Caco-2 (cell line): ENCODE results near the gene DGKB. TPM values are rescaled to one million over a fixed set of nuclear protein-coding genes. Genes with fewer than 3 reads are reported as not detected.

Experiments
- BruUV-seq: library from RNA; stranded (reverse); fragments of 400-500 nt; replicated peaks from 2 replicates; lab custom pipeline; 2021; lab: Mats Ljungman, UMichigan
- CTCF ChIA-PET: fragments of 300-600 bp; sonication (Branson Sonifier 250); formaldehyde crosslinking; loops from one replicate; lab custom pipeline; 2022; ENCODE audit warnings: antibody characterized with exemption; lab: Charles Lee
- POLR2A ChIA-PET: fragments of 300-600 bp; sonication (Branson Sonifier 250); formaldehyde crosslinking; loops from one replicate; lab custom pipeline; 2022; ENCODE audit warnings: antibody characterized with exemption; lab: Charles Lee
- DNase-seq, 2 experiments: peaks; one replicate each; pipeline versions ENCODE4 v3.0.0 to v3.0.0-alpha.2; 2020 to 2022
- H3K27me3 ChIP-seq: replicated peaks from 2 replicates; pipeline ENCODE4 v1.6.0; 2011; ENCODE audit warnings: low read length; ENCODE audit not compliant: control insufficient read depth, insufficient read depth
- H3K36me3 ChIP-seq: 2 replicates; pipeline ENCODE4 v1.5.1; 2011; ENCODE audit warnings: low read length; ENCODE audit not compliant: control insufficient read depth, insufficient read depth
- H3K4me1 ChIP-seq: fragments of 250-450 bp; sonication (Bioruptor Pico); 2 replicates; pipeline ENCODE4 v1.5.1; 2020; ENCODE audit warnings: mild to moderate bottlenecking
- H3K4me3 ChIP-seq: 2 replicates; pipeline ENCODE4 v1.5.1; 2011; ENCODE audit warnings: low read depth, mild to moderate bottlenecking, control low read depth, low read length
- H3K9me3 ChIP-seq: fragments of 250-450 bp; sonication (Bioruptor Pico); 2 replicates; pipeline ENCODE4 v1.5.1; 2020; ENCODE audit warnings: mild to moderate bottlenecking, moderate library complexity
- H3K27ac Mint-ChIP-seq: one replicate; pipeline ENCODE4 v1.8.0; 2022; ENCODE audit warnings: mixed read lengths; ENCODE audit not compliant: unreplicated experiment
- H3K27me3 Mint-ChIP-seq: one replicate; pipeline ENCODE4 v1.8.0; 2022; ENCODE audit warnings: mixed read lengths; ENCODE audit not compliant: insufficient read depth, unreplicated experiment
- H3K36me3 Mint-ChIP-seq: one replicate; pipeline ENCODE4 v1.8.0; 2022; ENCODE audit warnings: mild to moderate bottlenecking, mixed read lengths; ENCODE audit not compliant: insufficient read depth, unreplicated experiment
- H3K4me1 Mint-ChIP-seq: one replicate; pipeline ENCODE4 v1.8.0; 2022; ENCODE audit warnings: low read depth, mixed read lengths; ENCODE audit not compliant: unreplicated experiment
- H3K4me3 Mint-ChIP-seq: one replicate; pipeline ENCODE4 v1.8.0; 2022; ENCODE audit warnings: mild to moderate bottlenecking, moderate library complexity, mixed read lengths; ENCODE audit not compliant: unreplicated experiment
- H3K9me3 Mint-ChIP-seq: one replicate; pipeline ENCODE4 v1.8.0; 2022; ENCODE audit warnings: mixed read lengths; ENCODE audit not compliant: unreplicated experiment
- CTCF ChIP-seq, 2 experiments: fragments of 200-600 bp in 1 of 2; IDR thresholded peaks; 1 replicate in 1 of 2; 2 replicates in 1 of 2; pipeline versions ENCODE4 v1.5.1 to v1.8.0; 2011 to 2022; ENCODE audit warnings: antibody characterized with exemption in 1 of 2, control low read depth in 1 of 2, inconsistent platforms in 1 of 2, low read depth in 1 of 2, low read length in 1 of 2, mild to moderate bottlenecking in 1 of 2, moderate library complexity in 1 of 2; ENCODE audit not compliant: insufficient read depth in 1 of 2, severe bottlenecking in 1 of 2, unreplicated experiment in 1 of 2
- intact Hi-C: fragments of 100-400 bp; cut with micrococcal nuclease; formaldehyde crosslinking; loops from one replicate; pipeline ENCODE4 v1.10.0; 2022; ENCODE audit not compliant: unreplicated experiment
- total RNA-seq: library from RNA; stranded (reverse); gene quantifications from 2 replicates; pipeline ENCODE4 v1.2.3, GENCODE V29; 2022

The DGKB gene
- total RNA-seq, 1 experiment from 2014 or later = 0.39 TPM

GRCh38 chr7:14842523-14842922 lies 60.0 kb downstream of the DGKB start:
- DNase-seq = no peak
- Mint-ChIP-seq H3K4me1 (no peaks in the 10 kb centered on the region), H3K27ac (no peak overlapping the region), H3K4me3 (no peak overlapping the region), H3K9me3 (no peaks in the 10 kb centered on the region), H3K27me3 (peaks cover 3% of the 10 kb centered on the region), H3K36me3 (no peaks in the 10 kb centered on the region)
- no peak for TF ChIP-seq CTCF (IDR thresholded peaks at IDR 0.05; ENCODE audit: insufficient read depth in 1 of 2, low read depth in 1 of 2, low read length in 1 of 2, severe bottlenecking in 1 of 2, unreplicated experiment in 1 of 2)
- intact Hi-C loops = no loop called here
- Histone ChIP-seq H3K4me3 (no peak overlapping the region), H3K4me1 (no peaks in the 10 kb centered on the region), H3K36me3 (no peaks in the 10 kb centered on the region), H3K9me3 (no peaks in the 10 kb centered on the region), H3K27me3 (no peaks in the 10 kb centered on the region)
- CTCF ChIA-PET = interaction anchor here (0.5 kb wide), 1 partner anchor 165 kb away, joined by 3 read pairs; no protein-coding TSS in a partner anchor
- POLR2A ChIA-PET = no interaction called here
- no TSS peak for BruUV-seq

GRCh38 chr7:14841869-14842268 lies 60.7 kb downstream of the DGKB start:
- DNase-seq = no peak
- Histone ChIP-seq H3K36me3 (no peaks in the 10 kb centered on the region), H3K4me1 (no peaks in the 10 kb centered on the region), H3K9me3 (no peaks in the 10 kb centered on the region), H3K27me3 (no peaks in the 10 kb centered on the region), H3K4me3 (no peak overlapping the region)
- no peak for TF ChIP-seq CTCF (IDR thresholded peaks at IDR 0.05; ENCODE audit: insufficient read depth in 1 of 2, low read depth in 1 of 2, low read length in 1 of 2, severe bottlenecking in 1 of 2, unreplicated experiment in 1 of 2)
- H3K4me3 Mint-ChIP-seq = no peak overlapping the region
- H3K4me1 Mint-ChIP-seq = no peaks in the 10 kb centered on the region
- H3K27me3 Mint-ChIP-seq = peaks cover 3% of the 10 kb centered on the region
- no peak overlapping the region for H3K27ac Mint-ChIP-seq
- POLR2A ChIA-PET = no interaction called here
- H3K36me3 Mint-ChIP-seq = no peaks in the 10 kb centered on the region
- CTCF ChIA-PET = no interaction called here
- BruUV-seq = no TSS peak
- no peaks in the 10 kb centered on the region for H3K9me3 Mint-ChIP-seq
- intact Hi-C loops = no loop called here

GRCh38 chr7:14841086-14841485 lies 61.5 kb downstream of the DGKB start:
- TF ChIP-seq CTCF (IDR thresholded peaks at IDR 0.05; ENCODE audit: insufficient read depth in 1 of 2, low read depth in 1 of 2, low read length in 1 of 2, severe bottlenecking in 1 of 2, unreplicated experiment in 1 of 2) = no peak
- no peaks in the 10 kb centered on the region for H3K27me3 ChIP-seq
- H3K9me3 Mint-ChIP-seq = no peaks in the 10 kb centered on the region
- H3K27ac Mint-ChIP-seq = no peak overlapping the region
- ChIA-PET POLR2A (no interaction called here), CTCF (no interaction called here)
- H3K4me1 Mint-ChIP-seq = no peaks in the 10 kb centered on the region
- H3K36me3 Mint-ChIP-seq = no peaks in the 10 kb centered on the region
- H3K4me3 Mint-ChIP-seq = no peak overlapping the region
- H3K36me3 ChIP-seq = no peaks in the 10 kb centered on the region
- no peaks in the 10 kb centered on the region for H3K4me1 ChIP-seq
- peaks cover 3% of the 10 kb centered on the region for H3K27me3 Mint-ChIP-seq
- no peak overlapping the region for H3K4me3 ChIP-seq
- BruUV-seq = no TSS peak
- DNase-seq = no peak
- no peaks in the 10 kb centered on the region for H3K9me3 ChIP-seq
- intact Hi-C loops = no loop called here
